Fibroblast of skin of back (primary cell): ENCODE results near the gene FAM135A.
"Not testable (repeated sequence)": the region's sequence is repeated elsewhere in the genome, so short reads cannot be mapped to it uniquely, and the experiment has no call there.

Source experiments
- DNase-seq: peaks from one replicate; pipeline ENCODE4 v3.0.0-alpha.2; 2013

The FAM135A gene

GRCh38 chr6:70551566-70551965 is 138.3 kb downstream of the FAM135A start:
- no peak for DNase-seq

DNA sequence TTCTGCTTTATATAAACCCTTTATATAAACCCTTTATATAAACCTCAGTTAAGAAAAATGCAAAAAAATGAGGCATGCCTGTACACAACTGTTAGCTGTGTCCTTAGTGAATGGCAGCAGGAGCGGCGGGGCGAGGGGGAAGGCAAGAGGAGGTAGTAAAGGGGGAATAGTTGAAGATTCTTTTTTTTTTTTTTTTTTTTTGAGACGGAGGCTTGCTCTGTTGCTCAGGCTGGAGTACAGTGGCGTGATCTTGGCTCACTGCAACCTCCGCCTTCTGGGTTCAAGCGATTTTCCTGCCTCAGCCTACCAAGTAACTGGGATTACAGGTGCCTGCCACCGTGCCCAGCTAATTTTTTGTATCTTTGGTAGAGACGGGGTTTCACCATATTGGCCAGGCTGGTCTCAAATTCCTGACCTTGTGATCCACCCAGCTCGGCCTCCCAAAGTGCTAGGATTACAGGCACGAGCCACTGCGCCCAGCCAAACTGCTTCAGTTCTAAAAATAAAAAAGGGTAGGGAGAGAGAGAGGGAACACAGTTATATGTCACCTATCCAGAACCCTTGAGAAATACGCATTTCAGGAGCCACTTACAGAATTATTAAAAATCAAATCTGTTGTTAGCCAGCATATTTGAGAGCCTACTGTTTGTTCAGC is 139.1 kb downstream of the FAM135A start:
- DNase-seq = not testable (repeated sequence)

DNA sequence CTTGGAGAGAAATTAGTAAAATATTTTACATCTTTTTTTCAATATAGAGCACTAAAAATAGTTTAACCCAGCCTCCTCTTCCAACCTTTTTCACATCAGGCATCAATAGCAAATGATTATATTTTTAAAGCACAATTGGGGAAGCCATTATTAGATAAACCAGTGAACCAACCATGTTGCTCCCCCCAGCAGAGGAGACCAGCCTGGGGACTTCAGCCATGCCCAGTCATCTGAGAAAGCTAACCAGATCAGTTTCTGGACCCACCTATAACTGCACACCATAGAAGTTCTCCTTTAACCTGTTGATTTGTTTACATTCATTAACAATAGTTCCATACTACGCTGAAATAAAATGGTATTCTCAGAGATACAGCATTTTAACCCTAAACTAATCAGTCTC is 139.7 kb downstream of the FAM135A start:
- DNase-seq = no peak

DNA sequence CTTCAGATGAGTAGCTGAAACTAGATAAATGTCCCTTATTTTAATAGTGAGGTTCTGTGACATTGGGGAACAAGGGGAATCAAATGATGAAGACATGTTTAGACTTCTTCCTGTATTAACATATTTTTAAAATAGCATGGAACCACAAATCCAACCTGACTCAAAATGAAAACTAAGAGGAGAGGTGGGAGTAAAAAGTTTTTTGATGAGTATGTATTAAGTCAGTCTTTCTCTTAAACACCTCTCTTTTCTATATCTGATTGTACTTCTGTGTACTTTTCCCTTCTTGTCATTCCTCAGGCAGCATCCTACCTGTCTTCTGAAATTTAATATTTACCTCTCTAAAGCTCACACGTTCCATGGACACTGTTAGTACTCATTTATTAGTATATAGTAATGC is 144.7 kb downstream of the FAM135A start:
- DNase-seq = no peak

DNA sequence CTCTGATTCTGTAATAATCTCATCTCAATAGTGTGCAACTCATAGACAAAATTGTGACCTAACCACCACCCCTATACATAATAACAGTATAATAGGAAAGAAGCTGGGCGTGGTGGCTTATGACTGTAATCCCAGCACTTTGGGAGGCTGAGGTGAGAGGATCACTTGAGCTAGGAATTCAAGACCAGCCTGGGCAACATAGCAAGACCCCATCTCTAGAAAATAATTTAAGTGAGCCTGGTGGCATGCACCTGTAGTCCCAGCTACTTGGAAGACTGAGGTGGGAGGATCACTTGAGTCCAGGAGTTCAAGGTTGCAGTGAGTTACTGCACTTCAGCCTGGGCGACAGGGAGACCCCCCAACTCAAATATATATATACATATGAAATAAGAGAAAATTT is 149.1 kb downstream of the FAM135A start:
- not testable (repeated sequence) for DNase-seq

- DNase-seq = peak; percentile 35
These were observed 150.2 kb downstream of the FAM135A start for GRCh38 chr6:70563530-70563929.

DNA sequence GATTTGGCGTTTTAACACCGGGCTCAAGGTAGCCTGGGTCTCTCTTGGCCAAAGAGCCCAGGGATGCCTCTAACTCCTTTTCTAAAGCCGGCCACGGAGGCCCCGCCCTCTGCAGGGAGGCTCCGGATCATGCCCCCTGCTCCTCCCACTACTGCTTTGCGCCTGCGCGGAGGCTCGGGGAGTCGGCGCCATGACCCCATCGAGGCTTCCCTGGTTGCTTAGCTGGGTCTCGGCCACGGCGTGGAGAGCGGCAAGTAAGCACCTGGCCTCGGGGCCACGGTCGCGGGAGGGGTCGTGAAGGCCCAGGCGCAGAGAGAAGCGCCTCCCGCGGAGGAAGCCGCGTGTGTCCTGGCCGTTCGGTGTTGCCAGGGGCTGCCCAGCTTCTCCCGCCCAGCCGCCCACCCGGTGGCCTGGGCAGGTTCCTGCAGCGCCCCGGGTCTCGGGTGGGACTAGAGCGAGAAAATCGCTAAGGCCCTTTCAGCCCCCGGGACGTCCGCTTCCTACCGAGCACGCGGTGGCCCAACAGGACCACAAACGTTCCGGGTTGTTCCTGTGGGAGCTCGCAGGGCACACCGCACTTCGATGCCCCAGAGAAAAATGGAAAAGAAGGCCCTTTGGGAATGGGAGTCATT is 153.6 kb downstream of the FAM135A start, which contains the start of gene SDHAF4:
SDHAF4 (plus strand) TSS at position 180 of the 632 bp plus-strand sequence; CDS start at position 191, 11 bp downstream.
- peak; percentile 89 for DNase-seq

DNA sequence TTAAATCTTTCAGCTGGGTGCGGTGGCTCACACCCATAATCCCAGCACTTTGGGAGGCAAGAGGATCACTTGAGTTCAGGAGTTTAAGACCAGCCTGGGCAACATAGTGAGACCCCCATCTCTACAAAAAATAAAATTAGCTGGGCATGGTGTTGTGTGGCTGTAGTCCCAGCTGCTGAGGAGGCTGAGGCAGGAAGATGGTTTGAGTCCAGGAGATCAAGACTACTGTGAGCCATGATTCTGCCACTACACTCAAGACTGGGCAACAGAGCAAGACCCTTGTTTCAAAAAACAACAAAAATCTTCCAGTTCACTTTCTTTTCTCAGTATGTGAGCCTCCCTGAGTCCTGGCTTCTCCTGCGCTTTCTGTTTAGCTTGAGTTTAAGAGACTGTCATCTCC is 161.3 kb downstream of the FAM135A start:
- DNase-seq = no peak

DNA sequence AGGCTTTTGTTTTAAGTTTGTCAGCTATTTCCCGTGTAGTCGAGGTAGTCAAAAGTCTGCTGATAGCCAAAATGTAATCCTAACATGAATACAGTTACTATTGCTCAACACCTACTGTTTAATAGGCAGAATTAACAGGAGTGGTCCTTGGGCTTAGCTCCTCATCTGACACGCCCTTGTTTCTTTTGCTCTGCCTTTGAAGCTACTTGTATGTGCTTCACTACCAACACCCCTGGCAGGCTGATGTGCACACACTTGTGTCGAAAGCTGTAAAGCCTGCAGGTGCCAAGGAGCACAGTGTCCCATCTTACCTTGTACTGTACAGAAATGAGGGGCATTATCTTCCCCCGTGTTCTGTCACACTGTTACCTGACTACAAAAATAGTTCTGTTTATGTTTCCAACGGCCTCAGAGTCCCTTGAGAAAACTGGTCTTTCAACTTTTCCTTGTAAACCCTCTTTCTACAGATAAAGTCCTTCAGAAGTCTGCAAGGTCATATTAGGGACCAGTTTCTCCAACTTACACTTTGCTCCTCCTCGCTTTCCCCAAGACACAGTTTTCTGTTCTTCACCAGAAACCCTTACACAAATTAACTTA is 162.7 kb downstream of the FAM135A start:
- DNase-seq = no peak

- DNase-seq = no peak
These were observed 172.8 kb downstream of the FAM135A start for GRCh38 chr6:70586114-70586513.

GRCh38 chr6:70590400-70590799 is 177.1 kb downstream of the FAM135A start:
- DNase-seq = no peak

DNA sequence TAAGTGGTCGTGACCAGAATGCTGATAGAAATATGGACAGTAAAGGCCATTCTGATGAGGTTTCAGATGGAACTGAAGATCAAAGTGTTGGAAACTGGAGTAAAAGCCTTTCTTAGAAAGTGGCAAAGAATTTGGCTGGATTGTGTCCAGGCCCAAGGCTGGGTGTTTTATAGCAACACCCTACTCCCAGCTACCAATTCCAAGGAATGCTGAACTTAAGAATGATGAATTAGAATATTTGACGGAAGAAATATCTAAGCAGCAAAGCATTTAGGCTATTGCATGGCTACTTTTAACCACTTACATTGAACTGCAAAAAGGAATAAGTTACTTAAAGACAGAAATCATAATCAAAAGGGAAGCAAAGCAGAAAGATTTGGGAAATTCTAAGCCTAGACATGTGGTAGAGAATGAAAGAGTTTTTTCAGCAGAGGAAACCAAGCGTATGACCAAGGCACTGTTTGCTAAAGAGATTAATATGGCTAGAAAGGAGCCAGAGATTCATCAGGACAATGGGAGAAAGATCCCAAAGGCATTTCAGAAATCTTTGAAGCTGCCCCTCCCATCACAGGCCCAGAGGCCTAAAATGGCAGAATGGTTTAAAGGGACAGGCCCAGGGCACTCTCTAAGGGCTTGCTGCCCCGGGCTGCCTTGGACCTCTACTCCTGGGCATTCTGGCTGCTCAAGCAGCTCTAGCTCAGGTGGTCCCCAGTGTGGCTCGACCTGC is 179.2 kb downstream of the FAM135A start:
- peak; percentile 7 for DNase-seq

GRCh38 chr6:70593118-70593486 is 179.8 kb downstream of the FAM135A start:
- no peak for DNase-seq

DNA sequence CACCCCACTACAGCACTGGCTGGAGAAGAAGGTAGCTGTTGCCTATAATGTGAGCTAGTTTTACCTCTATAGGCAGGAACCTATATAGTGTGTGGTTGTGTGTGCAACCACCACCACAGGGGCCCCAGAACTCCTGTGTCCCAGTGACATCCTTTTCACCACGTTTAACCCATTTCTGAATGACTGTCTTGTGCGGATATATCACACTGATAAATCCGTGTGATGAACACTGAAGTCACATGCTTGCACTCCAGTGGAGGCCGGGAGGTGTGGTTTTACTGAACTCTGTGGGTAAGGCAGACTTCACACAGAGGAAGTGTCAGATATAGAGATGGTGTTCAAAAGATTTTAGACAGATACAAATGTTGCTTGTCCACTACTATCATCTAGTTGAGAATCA is 185.9 kb downstream of the FAM135A start:
- no peak for DNase-seq

- no peak for DNase-seq
These were observed 187.7 kb downstream of the FAM135A start for GRCh38 chr6:70601014-70601413.

DNA sequence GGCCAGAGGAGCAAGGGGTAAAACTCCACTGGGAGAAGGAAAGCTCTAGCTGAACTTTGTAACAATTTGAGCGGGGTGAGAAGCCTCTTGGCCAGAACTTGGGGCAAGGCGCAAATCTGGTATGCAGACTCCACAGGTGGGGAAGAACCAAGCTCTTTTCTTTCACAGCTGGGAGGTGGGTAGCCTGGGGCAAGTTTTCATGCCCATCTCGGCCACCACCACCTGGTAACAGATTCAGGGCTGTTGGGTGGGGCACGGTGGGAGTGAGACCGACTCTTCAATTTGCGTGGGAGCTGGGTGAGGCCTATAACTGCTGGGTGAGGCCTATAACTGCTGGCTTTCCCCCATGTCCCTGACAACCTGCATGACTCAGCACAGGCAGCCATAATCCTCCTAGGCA is 190.9 kb downstream of the FAM135A start:
- no peak for DNase-seq

GRCh38 chr6:70607371-70607770 is 194.1 kb downstream of the FAM135A start:
- DNase-seq = not testable (repeated sequence)

DNA sequence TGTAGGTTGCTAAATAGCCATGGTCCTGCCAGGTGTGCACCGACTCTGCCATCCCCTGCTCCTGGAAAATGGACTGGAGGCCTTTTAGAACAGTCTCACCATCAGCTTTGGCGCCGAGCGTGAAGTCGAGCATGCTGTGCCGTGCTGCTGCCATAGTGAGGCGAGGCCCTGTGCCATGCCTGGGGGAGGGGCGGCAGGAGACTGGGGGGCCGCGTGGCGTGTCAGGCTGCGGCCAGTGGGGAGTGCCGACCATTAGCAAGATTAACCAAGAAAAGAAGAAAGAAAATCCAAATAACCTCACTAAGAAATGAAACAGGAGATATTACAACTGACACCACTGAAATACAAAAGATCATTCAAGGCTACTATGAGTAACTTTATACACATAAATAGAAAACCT is 195.9 kb downstream of the FAM135A start:
- not testable (repeated sequence) for DNase-seq
